Stimulated activated CD4-positive, alpha-beta T cell treated with anti-CD3 and anti-CD28 coated beads, Interleukin-2, amount 100 ng/mL, for 4 hours (primary cell): Measurements from ENCODE around the gene FAM227B.
"Not testable (repeated sequence)": the region's sequence is repeated elsewhere in the genome, so short reads cannot be mapped to it uniquely, and the experiment has no call there.

Experiments
- DNase-seq: peaks from one replicate; pipeline ENCODE4 v3.0.0-alpha.2; 2020; ENCODE audit warnings: low read depth

The FAM227B gene, protein sequence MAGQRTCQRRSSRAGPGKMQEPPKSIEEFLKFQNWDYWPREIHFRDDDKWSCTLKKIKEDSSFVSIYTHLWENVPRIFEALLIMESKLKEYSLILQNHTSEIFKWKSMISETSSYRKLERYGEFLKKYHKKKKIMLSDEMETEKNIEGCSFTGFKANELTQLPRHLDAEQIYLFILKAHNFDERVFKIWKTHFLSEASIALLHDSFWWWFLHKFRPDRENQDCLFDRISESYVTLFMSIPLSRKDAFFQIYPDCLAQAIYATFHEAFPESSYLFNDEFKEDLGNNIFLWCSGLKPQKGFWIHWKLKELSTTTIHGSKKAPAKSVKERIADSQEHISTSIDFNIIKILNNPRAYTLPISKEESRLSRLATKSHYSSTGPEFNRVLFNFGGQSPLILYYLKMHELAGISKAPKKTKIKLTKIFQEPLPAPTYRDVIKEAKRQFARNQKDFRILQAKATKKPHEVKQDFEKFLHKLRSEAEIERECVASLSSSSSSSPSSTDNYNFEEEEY

DNA sequence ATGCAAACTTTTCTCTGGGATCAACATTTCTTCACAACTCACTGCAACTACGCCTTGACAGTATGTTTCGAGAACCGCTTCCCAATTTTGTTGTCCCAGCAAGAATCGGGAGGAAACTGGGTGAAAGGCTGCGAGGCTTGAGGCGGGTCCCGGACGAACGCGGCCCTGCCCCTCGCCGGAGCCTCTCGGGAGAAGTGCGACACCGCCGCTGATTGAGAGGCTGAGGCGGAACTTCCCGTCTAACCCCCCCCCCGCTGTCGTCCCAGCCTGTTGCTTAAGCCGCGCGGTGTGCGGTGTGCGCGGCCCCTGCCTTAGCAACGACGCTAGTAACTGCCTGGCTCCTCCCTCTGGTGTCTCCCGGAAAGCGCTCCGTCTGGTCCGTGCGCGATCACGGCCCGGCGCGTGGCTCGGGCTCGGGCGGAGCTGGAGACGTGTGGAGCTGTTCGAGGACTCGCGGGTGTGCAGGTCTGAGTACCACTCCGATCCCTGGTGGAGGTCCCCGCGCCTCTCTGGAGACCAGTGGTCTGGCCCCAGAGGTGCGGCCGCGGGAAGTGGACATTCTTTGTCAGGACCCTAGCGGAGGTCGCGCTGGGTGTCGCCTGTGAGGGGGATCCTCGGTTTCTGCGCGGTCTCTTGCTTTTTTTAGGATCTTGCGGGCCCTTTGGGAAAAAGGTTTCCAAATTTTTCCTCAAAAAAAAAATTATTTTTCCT, at the start of gene FAM227B, which contains the start of gene DTWD1:
Gene FAM227B, minus strand, starts transcription at position 161 of the 711 bp plus-strand sequence. CDS start 5,647 bp downstream, outside the sequence.
Gene DTWD1, plus strand, starts transcription at position 391 of the 711 bp plus-strand sequence. CDS start 4,120 bp downstream, outside the sequence.
- DNase-seq = peak; percentile 93

DNA sequence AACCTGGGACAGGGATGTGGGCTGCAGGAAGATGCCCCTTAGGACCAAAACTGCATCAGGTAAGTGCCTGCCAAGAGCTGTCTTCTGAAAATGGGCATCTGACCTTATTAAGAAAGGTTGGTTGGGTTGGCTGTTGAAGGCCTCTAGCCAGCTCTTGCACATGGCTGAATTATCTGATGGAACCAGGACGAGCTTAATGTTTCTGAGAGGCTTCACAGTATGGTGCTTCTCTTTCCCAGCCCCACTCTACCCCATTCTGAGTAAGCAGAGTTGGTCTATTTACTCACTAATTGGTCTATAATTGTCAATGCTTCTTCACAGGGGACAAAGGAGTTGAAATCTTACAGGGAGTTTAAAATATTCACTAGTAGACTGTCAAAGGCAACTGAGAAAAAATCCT, 48.7 kb upstream of the FAM227B start:
- no peak for DNase-seq

DNA sequence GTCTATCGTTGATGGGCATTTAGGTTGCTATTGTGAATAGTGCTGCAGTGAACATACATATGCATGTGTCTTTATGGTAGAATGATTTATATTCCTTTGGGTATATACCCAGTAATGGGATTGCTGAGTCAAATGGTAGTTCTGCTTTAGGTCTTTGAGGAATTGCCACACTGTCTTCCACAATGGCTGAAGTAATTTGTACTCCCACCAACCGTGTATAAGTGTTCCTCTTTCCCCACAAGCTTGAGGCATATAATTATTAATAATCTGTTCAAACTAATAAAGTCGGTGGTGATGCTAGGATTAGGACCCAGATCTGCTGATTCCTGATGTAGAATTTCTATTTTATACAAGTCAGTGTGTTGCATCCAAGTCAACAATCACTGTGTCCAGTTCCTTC, 45.9 kb upstream of the FAM227B start:
- not testable (repeated sequence) for DNase-seq

DNA sequence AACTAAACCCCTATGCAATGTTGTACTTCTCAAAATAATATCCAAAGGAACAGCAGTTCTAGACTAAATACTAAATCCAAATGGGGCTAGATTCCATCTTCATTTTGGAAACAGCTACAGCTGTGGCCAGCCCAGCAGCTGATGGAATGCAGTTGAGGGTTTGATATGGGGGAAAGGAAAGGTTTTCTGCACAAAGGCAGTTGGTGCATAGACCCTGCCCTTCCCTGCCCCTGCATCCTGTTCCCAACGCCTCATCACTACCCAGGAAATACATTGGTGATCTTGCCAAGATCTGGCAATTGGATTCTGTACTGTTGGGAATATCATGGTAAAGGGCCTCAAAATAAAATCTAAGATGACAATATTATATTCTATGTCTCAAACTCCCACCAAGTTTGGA, 44.1 kb upstream of the FAM227B start:
- DNase-seq = no peak

DNA sequence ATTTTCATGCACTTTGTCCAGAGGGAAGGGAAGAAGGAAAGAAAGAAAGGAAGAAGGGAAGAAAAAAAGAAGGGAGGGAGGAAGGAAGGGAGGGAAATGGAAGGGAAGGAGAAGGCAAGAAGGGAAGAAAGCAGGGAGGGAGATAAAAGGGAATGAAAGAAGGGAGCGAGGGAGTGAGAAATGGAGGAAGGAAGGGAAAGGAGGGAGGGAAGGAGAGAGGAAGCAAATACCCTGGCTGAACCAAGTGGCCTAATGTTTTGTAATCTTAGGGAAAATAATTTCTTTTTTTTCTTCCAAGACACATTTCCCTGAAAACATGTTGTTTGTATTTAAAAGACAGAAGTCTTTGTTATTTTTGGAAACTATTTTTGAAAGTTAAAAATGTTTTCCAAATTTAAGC, 36.1 kb upstream of the FAM227B start:
- no peak for DNase-seq

DNA sequence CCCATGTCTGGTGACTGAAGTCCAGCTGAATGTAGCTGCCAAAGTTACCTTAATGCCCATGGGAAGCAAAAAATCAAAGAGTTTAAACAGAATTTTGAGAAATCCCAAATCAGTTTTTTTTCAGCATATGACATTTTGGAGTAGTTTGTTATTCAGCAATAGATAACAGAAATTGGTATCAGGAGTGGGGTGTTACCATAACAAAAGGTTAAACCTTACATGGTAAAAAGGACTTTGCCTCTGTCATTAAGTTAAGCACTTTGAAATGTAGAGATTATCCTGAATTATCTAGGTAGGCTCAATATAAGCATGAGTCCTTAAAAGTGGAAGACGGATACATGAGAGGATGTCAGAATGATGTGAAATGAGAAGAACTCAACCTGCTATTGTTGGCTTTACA, 32.3 kb upstream of the FAM227B start:
- no peak for DNase-seq

DNA sequence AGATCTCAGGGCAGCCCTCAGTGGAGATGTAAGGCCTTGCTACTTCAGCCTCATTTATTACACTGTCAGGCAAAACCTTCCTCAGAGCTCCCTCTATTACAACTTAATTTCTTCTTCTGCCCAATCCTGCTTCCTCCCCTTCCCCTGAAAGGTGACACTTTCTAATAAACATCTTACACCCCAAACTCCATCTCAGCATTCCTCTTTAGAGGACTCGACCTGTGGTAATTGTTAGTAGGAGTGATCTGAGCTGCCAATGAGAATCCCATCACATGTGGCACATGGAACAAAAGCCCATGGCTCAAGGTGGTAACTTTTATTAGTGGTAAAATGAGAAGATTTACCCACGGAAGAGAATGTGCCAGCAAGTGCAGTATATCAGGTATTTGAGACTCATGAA, 30.1 kb upstream of the FAM227B start:
- no peak for DNase-seq

DNA sequence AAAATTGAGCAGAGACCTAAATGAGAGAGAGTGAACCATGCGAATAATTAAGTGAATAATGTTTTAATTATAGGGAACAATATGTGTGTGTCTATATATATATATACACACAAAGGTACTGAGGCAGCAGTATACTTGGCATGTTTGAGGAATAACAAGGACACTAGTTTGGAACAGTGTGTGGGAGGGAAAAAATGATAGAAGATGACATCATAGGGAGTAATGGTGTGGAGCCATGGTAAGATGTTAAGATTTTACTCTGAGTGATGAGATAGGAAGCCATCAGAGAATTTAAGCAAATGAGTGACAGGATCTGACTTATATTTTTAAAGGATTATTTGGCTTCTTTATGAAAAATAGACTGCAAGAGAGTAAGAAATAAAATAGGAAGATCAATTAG, 29.4 kb upstream of the FAM227B start:
- DNase-seq = no peak

DNA sequence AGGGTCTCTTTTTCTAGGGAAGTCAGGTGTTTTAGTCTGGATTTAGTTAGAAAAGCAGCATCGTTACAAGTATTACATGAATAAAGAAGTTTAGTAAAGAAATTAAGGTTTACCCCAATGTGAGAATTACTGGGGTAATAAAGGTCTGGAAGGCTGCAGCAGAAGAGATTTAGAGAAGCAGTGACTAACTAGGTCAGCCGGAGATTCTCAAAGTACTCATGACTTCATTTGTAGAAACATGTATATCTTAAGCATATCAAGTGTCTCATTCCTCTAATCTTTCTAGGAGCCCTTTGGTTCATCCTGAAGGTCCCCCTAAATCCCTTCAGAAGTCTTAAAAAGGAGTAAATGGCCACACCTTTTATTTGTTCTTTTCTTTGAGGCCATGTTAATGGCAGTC, 26.3 kb upstream of the FAM227B start:
- DNase-seq = no peak

DNA sequence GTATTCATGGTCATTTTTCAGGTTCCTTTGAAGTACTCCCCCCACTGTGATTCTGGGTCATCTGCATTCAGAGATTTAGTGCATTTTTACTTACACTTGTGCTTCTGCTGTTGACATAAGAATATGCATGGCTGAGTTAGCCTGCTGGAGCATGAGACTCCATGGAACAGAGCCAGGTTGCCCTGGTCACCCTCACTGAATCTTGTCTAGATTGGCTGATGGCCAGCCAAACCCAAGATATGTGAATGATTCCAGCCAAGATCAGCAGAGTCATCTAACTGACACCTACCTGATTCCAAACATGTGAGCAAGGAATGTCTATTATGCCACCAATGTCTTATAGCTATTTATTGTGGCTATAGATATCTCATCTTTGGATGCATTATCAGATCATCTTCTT, 25.3 kb upstream of the FAM227B start:
- no peak for DNase-seq

DNA sequence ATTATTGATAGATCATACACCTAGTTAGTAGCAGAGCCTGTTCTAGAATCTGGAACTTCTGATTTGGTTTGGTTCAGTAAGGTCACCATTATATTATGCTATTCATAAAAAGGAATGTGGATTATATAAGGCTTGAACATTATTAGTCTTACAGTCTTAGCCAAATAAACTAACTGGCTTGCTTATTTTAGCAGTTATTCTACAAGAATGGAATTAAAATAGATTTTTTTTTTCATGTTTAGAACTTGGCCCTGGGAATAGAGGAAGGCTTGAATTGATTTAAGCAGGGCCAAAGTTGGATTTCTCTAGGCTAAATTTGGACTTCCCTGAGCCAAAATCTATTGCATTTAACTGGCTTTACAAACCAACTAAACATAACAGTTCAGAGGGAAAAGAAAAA, 24.7 kb upstream of the FAM227B start:
- no peak for DNase-seq

DNA sequence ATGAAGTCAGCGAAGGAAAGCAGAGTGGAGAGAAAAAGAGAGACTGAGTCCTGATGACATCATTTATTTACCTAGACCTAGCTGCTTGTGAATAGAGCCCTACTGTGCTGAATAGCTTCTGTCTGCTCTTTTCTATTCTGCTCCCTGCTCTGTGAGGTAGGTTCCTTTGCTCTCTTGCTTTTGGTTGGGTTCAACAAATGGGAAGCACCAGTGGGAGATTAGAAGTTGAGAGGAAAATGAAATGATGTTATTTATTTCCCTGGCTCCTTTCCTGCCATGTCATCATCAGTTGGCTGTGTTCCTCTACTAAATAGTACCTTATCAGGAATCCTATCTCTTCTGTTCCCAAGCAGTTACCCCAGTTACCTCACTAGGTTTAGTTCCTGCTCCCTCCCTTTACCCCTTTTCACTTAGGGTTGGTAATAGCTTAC, 23.8 kb upstream of the FAM227B start:
- DNase-seq = no peak

DNA sequence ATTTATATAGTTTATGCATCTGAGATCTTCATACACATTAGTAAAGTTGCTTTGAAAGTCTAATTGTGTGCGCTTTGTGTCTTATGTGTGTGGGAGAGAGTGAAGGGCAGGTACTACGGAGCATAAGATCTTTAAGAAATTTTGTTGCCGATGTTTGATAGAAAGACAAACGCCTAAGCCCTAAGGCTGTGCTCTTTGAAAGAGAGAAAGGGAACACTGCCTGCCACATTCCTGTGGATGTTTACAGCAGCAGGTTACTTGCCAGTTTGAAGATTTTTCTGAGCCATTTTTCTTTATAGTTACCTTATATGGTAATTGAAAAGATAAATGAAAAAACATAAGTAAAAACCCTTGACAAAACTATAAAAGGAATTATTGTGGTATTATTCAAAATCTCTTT, 17.2 kb upstream of the FAM227B start:
- DNase-seq = no peak

DNA sequence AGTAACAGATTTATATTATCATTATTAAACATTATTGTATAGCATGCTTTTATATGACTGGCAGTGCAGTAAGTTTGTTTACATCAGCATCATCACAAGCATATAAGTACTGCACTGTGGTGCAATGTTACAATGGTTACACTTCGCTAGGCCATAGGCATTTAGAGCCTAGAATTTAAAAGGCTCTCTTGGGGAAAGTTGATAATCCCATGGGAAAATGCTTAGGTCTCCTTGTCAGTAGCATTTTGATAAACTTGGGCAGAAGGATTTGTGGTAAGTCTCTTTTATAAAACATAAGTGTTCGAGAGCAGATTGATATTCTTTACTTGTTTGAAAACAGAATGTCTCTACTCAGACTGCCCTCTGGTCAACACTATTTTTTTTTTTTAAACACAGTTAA, 7.8 kb upstream of the FAM227B start:
- no peak for DNase-seq

DNA sequence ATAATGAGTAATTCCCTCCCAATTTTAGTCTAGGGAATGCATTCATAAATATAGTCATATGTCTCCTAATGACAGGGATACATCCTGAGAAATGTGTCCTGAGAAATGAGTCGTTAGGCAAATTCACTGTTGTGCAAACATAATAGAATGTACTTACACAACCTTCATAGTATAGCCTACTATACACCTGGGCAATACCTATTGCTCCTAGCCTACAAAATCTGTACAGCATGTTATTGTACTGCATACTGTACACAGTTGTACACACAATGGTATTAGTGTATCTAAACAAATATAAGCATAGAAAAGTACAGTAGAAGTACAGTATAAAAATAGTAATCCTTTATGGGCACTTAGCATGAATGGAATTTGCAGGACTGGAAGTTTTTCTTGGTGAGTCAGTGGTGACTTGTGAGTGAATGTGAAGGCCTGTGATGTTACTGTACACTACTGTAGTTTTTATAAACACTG, 6.8 kb upstream of the FAM227B start:
- DNase-seq = no peak

DNA sequence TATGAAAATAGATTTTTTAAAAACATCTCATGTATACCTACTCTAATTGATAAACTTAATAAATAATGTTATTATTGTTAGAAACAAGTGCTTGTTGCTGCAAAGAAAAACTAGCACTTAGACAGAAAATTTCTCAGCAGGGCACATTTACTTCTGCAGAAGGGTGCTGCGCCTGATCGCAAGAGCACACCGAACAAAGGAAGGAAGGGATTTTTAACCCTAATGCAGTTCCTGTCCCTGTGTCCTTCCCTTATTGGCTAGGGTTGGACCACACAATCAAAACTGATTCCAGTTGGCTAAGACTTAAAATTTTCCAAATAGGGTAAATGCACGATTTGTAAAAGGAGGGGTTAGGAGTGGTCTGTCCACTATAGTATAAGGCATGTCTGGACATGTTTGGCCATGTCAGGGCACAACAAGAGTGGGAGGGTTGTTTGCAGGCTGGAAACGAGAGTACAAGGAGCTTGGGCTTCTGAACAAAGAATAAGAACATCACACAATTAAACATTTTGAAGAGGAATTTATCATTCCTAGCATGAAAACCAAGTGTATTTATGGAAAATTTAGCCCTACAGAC, 4.9 kb upstream of the FAM227B start:
- DNase-seq = no peak

DNA sequence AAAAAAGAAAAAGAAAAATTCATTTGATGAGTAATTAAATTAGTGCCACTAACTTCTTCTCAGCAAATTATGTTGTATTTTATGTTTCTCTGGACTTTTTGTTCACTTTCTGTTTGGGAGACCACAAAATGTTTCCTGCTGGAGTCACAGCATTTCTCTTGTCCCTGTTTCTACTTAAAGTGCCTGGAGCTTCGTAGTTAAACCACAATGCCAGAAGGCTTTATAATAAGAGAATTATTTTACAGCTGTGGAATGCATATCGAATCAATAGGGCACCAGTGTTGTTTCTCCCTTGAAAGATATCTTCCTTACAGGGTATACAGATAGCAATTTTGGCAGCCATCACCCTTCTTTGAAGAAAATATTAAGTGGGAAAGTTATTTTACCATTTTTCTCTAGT, 3.4 kb upstream of the FAM227B start:
- DNase-seq = no peak

DNA sequence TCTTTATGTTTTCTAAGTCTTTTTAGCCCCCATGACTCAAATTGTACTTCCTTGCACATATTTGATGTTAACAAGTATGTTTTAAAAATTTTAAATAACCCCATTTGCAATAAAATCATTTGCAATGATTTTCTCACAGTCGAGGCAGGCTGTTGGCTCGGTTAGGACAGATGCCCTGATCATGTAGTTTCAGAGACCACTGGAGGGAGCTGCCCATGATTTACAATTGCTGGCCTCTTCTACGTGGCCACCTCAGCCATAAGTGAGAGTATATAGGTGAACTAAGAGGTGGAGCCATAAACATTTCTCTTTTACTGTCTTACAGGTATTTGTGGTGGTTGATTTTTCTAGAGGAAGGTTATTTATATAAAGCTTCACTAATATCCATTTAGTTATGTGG, 1.9 kb upstream of the FAM227B start:
- DNase-seq = no peak

DNA sequence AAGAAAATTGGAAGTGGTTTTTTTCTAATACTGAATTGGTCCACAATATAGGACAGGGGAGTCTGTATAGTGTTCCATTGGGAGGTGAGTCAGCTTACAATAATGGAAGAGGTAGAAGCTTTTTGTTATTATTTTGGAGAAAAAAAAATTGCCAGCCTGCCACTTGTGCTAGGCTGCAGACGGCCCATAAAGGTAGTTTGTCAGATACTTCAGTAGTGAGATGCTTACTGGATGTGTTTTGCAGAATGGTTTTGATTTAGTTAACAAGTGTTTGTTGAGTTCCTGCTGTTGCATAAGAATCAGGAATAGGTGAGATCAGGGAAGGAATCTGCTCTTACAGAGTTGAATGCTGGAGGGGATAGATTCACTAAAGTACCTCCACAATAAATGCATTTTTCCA, 1.3 kb upstream of the FAM227B start:
- DNase-seq = no peak

DNA sequence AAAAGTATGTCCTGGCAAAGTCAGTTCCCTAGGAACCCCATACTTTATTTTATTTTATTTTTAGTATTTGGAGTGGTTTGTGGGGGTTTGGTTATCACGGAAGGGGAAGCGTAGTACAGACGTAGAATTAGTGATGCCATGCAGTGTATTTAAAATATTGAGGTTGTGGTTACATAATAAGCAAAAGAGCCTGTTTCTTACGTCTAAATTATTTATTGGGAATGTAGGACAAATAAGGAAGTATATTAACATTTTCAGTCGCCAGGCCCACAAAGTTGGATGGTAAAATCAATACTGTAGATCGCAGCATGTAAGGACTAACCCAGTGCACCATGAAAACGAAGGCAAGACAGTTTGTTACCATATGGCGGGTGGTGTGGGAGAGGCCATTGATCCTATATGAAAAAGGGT, 788 bp upstream of the FAM227B start:
- no peak for DNase-seq

DNA sequence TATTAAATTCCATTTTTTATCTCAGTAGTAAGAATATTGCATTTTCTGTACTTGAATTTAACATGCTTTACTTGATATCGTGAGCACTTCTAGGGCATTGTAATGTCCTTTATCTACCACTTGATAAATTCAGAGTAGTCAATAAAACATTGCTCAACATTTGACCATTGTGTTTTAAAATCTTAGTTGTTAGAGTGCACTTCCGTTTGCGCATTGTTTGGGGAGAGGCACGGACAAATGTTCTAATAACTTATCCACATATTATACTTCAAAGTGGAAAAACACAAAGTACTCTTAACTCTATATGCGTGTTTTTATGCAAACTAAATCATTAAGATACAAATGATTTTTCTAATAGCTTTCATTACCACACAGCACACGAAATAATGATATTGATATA, 419 bp downstream of the FAM227B start:
- no peak for DNase-seq

DNA sequence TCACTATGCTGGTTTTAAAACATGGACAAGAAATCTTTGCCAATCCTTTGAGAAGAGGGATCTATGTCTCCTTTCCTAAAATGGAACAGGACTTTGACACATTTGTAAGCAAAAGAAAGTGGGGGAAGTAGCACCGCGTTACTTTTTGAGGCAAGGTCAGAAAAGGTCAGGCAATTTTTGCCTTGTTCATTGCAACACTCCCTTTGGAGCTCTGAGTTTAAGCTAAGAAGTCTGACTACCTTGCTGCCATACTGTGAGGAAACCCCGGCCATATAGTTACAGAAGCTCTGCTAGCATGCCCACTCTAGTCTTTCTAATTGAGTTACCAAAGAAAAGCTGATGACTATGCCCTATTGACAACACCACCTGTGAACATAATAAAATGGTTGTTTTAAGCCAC, 1.4 kb downstream of the FAM227B start:
- no peak for DNase-seq

DNA sequence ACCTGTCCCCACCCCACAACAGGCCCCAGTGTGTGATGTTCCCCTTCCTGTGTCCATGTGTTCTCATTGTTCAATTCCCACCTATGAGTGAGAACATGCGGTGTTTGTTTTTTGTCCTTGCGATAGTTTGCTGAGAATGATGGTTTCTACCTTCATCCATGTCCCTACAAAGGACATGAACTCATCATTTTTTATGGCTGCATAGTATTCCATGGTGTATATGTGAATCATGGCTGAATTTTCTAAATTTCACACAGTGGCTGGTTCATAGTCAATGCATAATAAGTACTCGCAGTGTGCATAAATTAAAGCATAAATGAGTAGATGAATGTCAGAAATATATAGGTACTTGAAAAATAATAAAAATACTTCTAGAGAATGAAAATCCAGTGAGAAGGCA, 8.4 kb downstream of the FAM227B start:
- not testable (repeated sequence) for DNase-seq
